ENCODE data around the gene NCOA7.

GRCh38 chr6:125868252-125868651, 77.5 kb downstream of the NCOA7 start:
- no peak for TF ChIP-seq POLR2A (IDR thresholded peaks at IDR 0.05)
- TF ChIP-seq CTCF (IDR thresholded peaks at IDR 0.05), result no peak
- no peak for TF ChIP-seq POLR2AphosphoS5 (IDR thresholded peaks at IDR 0.05)

Data from upper lobe of left lung (tissue), 4 donors.